Neural cell (in vitro differentiated cells): ENCODE results near the gene AK8. TPM values are rescaled to one million over a fixed set of nuclear protein-coding genes. Genes with fewer than 3 reads are reported as not detected.

ENCODE experiments used
- H2AFZ ChIP-seq: fragments of 200-600, 300-800 bp; sonication (generic), shearing (Covaris generic); 2 replicates; pipeline ENCODE4 v1.6.0; 2014; ENCODE audit warnings: low read depth, mild to moderate bottlenecking, antibody characterized with exemption, low read length, moderate library complexity
- H3F3A ChIP-seq: fragments of 200-600 bp; shearing (Covaris generic); 2 replicates; pipeline ENCODE4 v1.6.1; 2016; ENCODE audit warnings: mild to moderate bottlenecking, moderate library complexity, mixed read lengths, antibody characterized with exemption, low read length; ENCODE audit not compliant: insufficient read depth, poor library complexity, severe bottlenecking
- H3K27ac ChIP-seq: fragments of 200-600, 300-800 bp; sonication (generic), shearing (Covaris generic); 2 replicates; pipeline ENCODE4 v1.5.1; 2014; ENCODE audit warnings: mild to moderate bottlenecking, low read length, moderate library complexity
- H3K27me3 ChIP-seq: fragments of 300-800, 200-600 bp; sonication (generic), shearing (Covaris generic); 2 replicates; pipeline ENCODE4 v1.6.0; 2014; ENCODE audit warnings: mild to moderate bottlenecking, low read depth, low read length, moderate library complexity; ENCODE audit not compliant: insufficient read depth
- H3K36me3 ChIP-seq: fragments of 300-800, 200-600 bp; sonication (generic), shearing (Covaris generic); 2 replicates; pipeline ENCODE4 v1.5.1; 2014; ENCODE audit warnings: mild to moderate bottlenecking, antibody characterized with exemption, low read length, moderate library complexity; ENCODE audit not compliant: insufficient read depth
- H3K4me2 ChIP-seq: fragments of 300-800, 200-600 bp; sonication (generic), shearing (Covaris generic); 2 replicates; pipeline ENCODE4 v1.6.0; 2014; ENCODE audit warnings: mild to moderate bottlenecking, low read length
- H3K4me3 ChIP-seq: fragments of 300-800, 200-600 bp; sonication (generic), shearing (Covaris generic); 2 replicates; pipeline ENCODE4 v1.5.1; 2014; ENCODE audit warnings: mild to moderate bottlenecking, low read length, moderate library complexity
- H3K79me2 ChIP-seq: fragments of 200-600 bp; shearing (Covaris generic); replicated peaks from 2 replicates; pipeline ENCODE4 v1.6.0; 2014; ENCODE audit warnings: mild to moderate bottlenecking, low read length, moderate library complexity; ENCODE audit not compliant: insufficient read depth
- H3K9ac ChIP-seq: fragments of 300-800, 200-600 bp; sonication (generic), shearing (Covaris generic); 2 replicates; pipeline ENCODE4 v1.6.1; 2016; ENCODE audit warnings: mild to moderate bottlenecking, low read length, mixed read lengths
- H3K9me2 ChIP-seq: fragments of 200-600 bp; shearing (Covaris generic); 2 replicates; pipeline ENCODE4 v1.6.1; 2016; ENCODE audit warnings: mild to moderate bottlenecking, low read length, mixed read lengths; ENCODE audit not compliant: insufficient read depth
- H3K9me3 ChIP-seq: fragments of 200-600, 300-800 bp; sonication (generic), shearing (Covaris generic); 2 replicates; pipeline ENCODE4 v1.6.1; 2016; ENCODE audit warnings: mild to moderate bottlenecking, mixed run types, low read length, moderate library complexity, mixed read lengths
- H4K20me1 ChIP-seq: fragments of 200-600 bp; shearing (Covaris generic); 2 replicates; pipeline ENCODE4 v1.6.1; 2016; ENCODE audit warnings: mild to moderate bottlenecking, mixed run types; ENCODE audit not compliant: insufficient read depth
- EP300 ChIP-seq: fragments of 450-650 bp; conservative IDR thresholded peaks from 2 replicates; pipeline ENCODE4 v1.6.1; 2014; ENCODE audit warnings: antibody characterized with exemption, mild to moderate bottlenecking, moderate library complexity; ENCODE audit not compliant: poor library complexity, severe bottlenecking
- EZH2 ChIP-seq: fragments of 200-600, 300-800 bp; shearing (Covaris generic), sonication (generic); IDR thresholded peaks from 2 replicates; pipeline ENCODE4 v1.6.1; 2014; ENCODE audit warnings: antibody characterized with exemption, low read length, borderline replicate concordance, mild to moderate bottlenecking; ENCODE audit not compliant: insufficient read depth, poor library complexity, severe bottlenecking
- MXI1 ChIP-seq: fragments of 450-650 bp; conservative IDR thresholded peaks from 2 replicates; pipeline ENCODE4 v1.6.1; 2014; ENCODE audit warnings: antibody characterized with exemption, mild to moderate bottlenecking; ENCODE audit not compliant: poor library complexity, severe bottlenecking
- POLR2AphosphoS5 ChIP-seq: IDR thresholded peaks from 2 replicates; pipeline ENCODE4 v1.6.1; 2012
- RAD21 ChIP-seq: fragments of 450-650 bp; conservative IDR thresholded peaks from 2 replicates; pipeline ENCODE4 v1.6.1; 2014; ENCODE audit warnings: antibody characterized with exemption, mild to moderate bottlenecking, moderate library complexity
- SMC3 ChIP-seq: fragments of 450-650 bp; conservative IDR thresholded peaks from 2 replicates; pipeline ENCODE4 v1.6.1; 2014; ENCODE audit warnings: antibody characterized with exemption, mild to moderate bottlenecking, moderate library complexity; ENCODE audit not compliant: poor library complexity
- TAF1 ChIP-seq: IDR thresholded peaks from 2 replicates; pipeline ENCODE4 v1.6.1; 2012; ENCODE audit warnings: low read depth
- polyA plus RNA-seq: library from polyadenylated mRNA; depleted of rRNA; stranded (reverse); fragments of >200 nt; gene quantifications from 2 replicates; pipeline ENCODE4 v1.2.3, GENCODE V29; 2014
- TF ChIP-seq, protein P1 (sequence below): fragments of 450-650 bp; IDR thresholded peaks from 2 replicates; pipeline ENCODE4 v1.5.1; 2014; ENCODE audit warnings: antibody characterized with exemption, mild to moderate bottlenecking, moderate library complexity; ENCODE audit not compliant: poor library complexity, severe bottlenecking
- TF ChIP-seq, protein P2 (sequence below): IDR thresholded peaks from 2 replicates; pipeline ENCODE4 v1.6.1; 2012; ENCODE audit warnings: borderline replicate concordance

AK8 gene
- polyA plus RNA-seq, 1 donor from 2014 or later = 0.71 TPM

DNA sequence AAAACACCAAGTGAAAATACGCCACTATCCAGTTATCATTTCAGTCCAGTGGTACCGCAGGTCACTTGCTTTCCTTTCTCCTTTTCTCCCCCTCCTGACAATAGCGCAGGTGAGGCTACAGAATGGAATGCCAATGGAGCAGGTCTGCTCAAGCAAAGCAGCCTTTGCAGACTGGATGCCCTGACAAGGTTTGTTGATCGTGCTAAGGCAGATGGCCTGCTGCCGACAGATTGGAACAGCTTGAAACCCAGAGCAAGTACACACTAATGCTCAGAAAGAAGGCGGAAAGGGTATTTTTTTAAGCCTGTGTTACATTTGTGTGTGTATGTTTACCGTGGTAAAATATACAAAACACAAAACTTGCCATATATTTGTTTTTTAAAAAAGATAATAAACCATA lies 20.0 kb upstream of the AK8 start (continued):
- TF ChIP-seq, protein P1, sequence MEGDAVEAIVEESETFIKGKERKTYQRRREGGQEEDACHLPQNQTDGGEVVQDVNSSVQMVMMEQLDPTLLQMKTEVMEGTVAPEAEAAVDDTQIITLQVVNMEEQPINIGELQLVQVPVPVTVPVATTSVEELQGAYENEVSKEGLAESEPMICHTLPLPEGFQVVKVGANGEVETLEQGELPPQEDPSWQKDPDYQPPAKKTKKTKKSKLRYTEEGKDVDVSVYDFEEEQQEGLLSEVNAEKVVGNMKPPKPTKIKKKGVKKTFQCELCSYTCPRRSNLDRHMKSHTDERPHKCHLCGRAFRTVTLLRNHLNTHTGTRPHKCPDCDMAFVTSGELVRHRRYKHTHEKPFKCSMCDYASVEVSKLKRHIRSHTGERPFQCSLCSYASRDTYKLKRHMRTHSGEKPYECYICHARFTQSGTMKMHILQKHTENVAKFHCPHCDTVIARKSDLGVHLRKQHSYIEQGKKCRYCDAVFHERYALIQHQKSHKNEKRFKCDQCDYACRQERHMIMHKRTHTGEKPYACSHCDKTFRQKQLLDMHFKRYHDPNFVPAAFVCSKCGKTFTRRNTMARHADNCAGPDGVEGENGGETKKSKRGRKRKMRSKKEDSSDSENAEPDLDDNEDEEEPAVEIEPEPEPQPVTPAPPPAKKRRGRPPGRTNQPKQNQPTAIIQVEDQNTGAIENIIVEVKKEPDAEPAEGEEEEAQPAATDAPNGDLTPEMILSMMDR = no peak

DNA sequence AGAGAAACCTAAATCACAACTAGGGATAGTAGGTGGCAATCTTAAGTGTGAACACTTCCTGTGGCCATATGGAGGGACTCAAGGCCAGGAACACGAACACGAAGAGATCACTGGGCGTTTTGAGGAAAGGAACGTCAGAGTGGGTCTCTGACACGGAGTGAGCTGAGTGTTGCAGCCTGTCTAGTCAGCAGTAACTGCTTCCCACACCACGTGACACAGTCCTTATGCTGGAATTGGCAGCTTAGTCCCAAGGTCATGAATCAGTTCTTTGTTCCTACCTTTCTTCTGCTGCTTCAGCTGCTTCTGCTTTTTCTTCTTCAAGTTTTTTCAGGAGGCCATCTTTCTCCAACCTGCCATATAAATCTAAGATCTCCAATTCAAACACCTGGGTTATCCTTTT lies 18.8 kb upstream of the AK8 start:
- Histone ChIP-seq H3K36me3 (no peaks in the 10 kb centered on the region), H3K4me2 (no peak overlapping the region), H4K20me1 (no peaks in the 10 kb centered on the region), H2AFZ (no peak overlapping the region), H3K4me3 (no peak overlapping the region), H3F3A (no peaks in the 10 kb centered on the region), H3K27ac (no peak overlapping the region), H3K9me2 (no peaks in the 10 kb centered on the region), H3K9ac (no peak overlapping the region), H3K79me2 (no peaks in the 10 kb centered on the region), H3K9me3 (no peaks in the 10 kb centered on the region), H3K27me3 (no peaks in the 10 kb centered on the region)
- TF ChIP-seq TAF1 = no peak
- TF ChIP-seq, protein P1 = no peak
- no peak for TF ChIP-seq MXI1
- TF ChIP-seq, protein P2, sequence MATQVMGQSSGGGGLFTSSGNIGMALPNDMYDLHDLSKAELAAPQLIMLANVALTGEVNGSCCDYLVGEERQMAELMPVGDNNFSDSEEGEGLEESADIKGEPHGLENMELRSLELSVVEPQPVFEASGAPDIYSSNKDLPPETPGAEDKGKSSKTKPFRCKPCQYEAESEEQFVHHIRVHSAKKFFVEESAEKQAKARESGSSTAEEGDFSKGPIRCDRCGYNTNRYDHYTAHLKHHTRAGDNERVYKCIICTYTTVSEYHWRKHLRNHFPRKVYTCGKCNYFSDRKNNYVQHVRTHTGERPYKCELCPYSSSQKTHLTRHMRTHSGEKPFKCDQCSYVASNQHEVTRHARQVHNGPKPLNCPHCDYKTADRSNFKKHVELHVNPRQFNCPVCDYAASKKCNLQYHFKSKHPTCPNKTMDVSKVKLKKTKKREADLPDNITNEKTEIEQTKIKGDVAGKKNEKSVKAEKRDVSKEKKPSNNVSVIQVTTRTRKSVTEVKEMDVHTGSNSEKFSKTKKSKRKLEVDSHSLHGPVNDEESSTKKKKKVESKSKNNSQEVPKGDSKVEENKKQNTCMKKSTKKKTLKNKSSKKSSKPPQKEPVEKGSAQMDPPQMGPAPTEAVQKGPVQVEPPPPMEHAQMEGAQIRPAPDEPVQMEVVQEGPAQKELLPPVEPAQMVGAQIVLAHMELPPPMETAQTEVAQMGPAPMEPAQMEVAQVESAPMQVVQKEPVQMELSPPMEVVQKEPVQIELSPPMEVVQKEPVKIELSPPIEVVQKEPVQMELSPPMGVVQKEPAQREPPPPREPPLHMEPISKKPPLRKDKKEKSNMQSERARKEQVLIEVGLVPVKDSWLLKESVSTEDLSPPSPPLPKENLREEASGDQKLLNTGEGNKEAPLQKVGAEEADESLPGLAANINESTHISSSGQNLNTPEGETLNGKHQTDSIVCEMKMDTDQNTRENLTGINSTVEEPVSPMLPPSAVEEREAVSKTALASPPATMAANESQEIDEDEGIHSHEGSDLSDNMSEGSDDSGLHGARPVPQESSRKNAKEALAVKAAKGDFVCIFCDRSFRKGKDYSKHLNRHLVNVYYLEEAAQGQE = no peak
- no peak for TF ChIP-seq POLR2AphosphoS5

- no peaks in the 10 kb centered on the region for H3K79me2 ChIP-seq
- no peak overlapping the region for H2AFZ ChIP-seq
- no peak overlapping the region for H3K9ac ChIP-seq
- H3F3A ChIP-seq = no peaks in the 10 kb centered on the region
- H3K27ac ChIP-seq = no peak overlapping the region
- H3K27me3 ChIP-seq = no peaks in the 10 kb centered on the region
- no peaks in the 10 kb centered on the region for H3K9me3 ChIP-seq
- no peak overlapping the region for H3K4me2 ChIP-seq
- H3K9me2 ChIP-seq = no peaks in the 10 kb centered on the region
- H3K36me3 ChIP-seq = no peaks in the 10 kb centered on the region
- H4K20me1 ChIP-seq = no peaks in the 10 kb centered on the region
- no peak overlapping the region for H3K4me3 ChIP-seq
- TF ChIP-seq MXI1 (no peak), SMC3 (no peak), TAF1 (no peak), EZH2 (no peak), EP300 (no peak), POLR2AphosphoS5 (no peak), RAD21 (no peak)
- TF ChIP-seq, protein P1 = no peak
- TF ChIP-seq, protein P2 = no peak
Observed at GRCh38 chr9:132896264-132896663, 18.2 kb upstream of the AK8 start.
